Calu3 (cell line): ENCODE measurements around the gene PSMD6. TPM values are rescaled to one million over a fixed set of nuclear protein-coding genes. Genes with fewer than 3 reads are reported as not detected.

ENCODE experiments used
- BruUV-seq: library from RNA; stranded (reverse); fragments of 400-500 nt; replicated peaks from 2 replicates; lab custom pipeline; 2021; lab: Mats Ljungman, UMichigan
- CTCF ChIA-PET: fragments of 300-600 bp; sonication (Branson Sonifier 250); formaldehyde crosslinking; loops from one replicate; lab custom pipeline; 2022; ENCODE audit warnings: antibody characterized with exemption; lab: Charles Lee
- DNase-seq: peaks from one replicate; pipeline ENCODE4 v3.0.0; 2022
- H3K27ac Mint-ChIP-seq: one replicate; pipeline ENCODE4 v1.8.0; 2022; ENCODE audit warnings: mixed read lengths; ENCODE audit not compliant: unreplicated experiment
- H3K27me3 Mint-ChIP-seq: one replicate; pipeline ENCODE4 v1.8.0; 2022; ENCODE audit warnings: mixed read lengths; ENCODE audit not compliant: unreplicated experiment
- H3K36me3 Mint-ChIP-seq: one replicate; pipeline ENCODE4 v1.8.0; 2022; ENCODE audit warnings: mild to moderate bottlenecking, moderate library complexity, mixed read lengths; ENCODE audit not compliant: insufficient read depth, unreplicated experiment
- H3K4me1 Mint-ChIP-seq: one replicate; pipeline ENCODE4 v1.8.0; 2022; ENCODE audit warnings: mild to moderate bottlenecking, low read depth, mixed read lengths; ENCODE audit not compliant: unreplicated experiment
- H3K4me3 Mint-ChIP-seq: one replicate; pipeline ENCODE4 v1.8.0; 2022; ENCODE audit warnings: mild to moderate bottlenecking, low read depth, moderate library complexity, mixed read lengths; ENCODE audit not compliant: unreplicated experiment
- H3K9me3 Mint-ChIP-seq: one replicate; pipeline ENCODE4 v1.8.0; 2022; ENCODE audit warnings: low read depth, mixed read lengths; ENCODE audit not compliant: unreplicated experiment
- intact Hi-C: fragments of 100-400 bp; cut with micrococcal nuclease; formaldehyde crosslinking; loops from one replicate; pipeline ENCODE4 v1.10.0; 2022; ENCODE audit not compliant: unreplicated experiment
- total RNA-seq: library from RNA; stranded (reverse); gene quantifications from 2 replicates; pipeline ENCODE4 v1.2.3, GENCODE V29; 2022
- TF ChIP-seq, protein P1 (sequence below): fragments of 200-600 bp; IDR thresholded peaks from one replicate; pipeline ENCODE4 v1.8.0; 2022; ENCODE audit warnings: antibody characterized with exemption; ENCODE audit not compliant: unreplicated experiment

The PSMD6 gene
- total RNA-seq, 1 experiment from 2014 or later = 73.3 TPM

DNA sequence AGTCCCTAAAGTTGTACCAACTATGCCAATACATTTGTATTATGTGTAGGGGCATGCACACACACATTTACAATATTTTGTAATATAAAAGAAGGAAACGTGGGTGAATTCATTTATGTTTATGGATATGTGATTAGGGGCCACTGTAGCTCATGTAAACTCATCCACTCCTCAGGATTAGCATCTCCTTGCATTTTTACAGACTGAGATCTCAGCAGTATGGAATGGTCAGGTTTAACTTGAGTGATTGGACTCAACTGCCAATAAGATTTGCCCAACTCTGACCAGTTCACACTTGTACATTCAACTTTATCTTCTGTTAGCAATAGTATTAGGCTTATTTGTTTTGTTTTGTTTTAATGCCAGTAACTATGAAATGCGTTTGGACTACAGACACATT lies 36.5 kb downstream of the PSMD6 start:
- Mint-ChIP-seq H3K4me3 (no peak overlapping the region), H3K27ac (no peak overlapping the region), H3K9me3 (no peaks in the 10 kb centered on the region), H3K36me3 (peaks cover 14% of the 10 kb centered on the region), H3K27me3 (no peaks in the 10 kb centered on the region), H3K4me1 (no peaks in the 10 kb centered on the region)
- BruUV-seq = no TSS peak
- DNase-seq = no peak
- CTCF ChIA-PET = no interaction called here
- TF ChIP-seq, protein P1, sequence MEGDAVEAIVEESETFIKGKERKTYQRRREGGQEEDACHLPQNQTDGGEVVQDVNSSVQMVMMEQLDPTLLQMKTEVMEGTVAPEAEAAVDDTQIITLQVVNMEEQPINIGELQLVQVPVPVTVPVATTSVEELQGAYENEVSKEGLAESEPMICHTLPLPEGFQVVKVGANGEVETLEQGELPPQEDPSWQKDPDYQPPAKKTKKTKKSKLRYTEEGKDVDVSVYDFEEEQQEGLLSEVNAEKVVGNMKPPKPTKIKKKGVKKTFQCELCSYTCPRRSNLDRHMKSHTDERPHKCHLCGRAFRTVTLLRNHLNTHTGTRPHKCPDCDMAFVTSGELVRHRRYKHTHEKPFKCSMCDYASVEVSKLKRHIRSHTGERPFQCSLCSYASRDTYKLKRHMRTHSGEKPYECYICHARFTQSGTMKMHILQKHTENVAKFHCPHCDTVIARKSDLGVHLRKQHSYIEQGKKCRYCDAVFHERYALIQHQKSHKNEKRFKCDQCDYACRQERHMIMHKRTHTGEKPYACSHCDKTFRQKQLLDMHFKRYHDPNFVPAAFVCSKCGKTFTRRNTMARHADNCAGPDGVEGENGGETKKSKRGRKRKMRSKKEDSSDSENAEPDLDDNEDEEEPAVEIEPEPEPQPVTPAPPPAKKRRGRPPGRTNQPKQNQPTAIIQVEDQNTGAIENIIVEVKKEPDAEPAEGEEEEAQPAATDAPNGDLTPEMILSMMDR = no peak
- intact Hi-C loops = no loop called here

DNA sequence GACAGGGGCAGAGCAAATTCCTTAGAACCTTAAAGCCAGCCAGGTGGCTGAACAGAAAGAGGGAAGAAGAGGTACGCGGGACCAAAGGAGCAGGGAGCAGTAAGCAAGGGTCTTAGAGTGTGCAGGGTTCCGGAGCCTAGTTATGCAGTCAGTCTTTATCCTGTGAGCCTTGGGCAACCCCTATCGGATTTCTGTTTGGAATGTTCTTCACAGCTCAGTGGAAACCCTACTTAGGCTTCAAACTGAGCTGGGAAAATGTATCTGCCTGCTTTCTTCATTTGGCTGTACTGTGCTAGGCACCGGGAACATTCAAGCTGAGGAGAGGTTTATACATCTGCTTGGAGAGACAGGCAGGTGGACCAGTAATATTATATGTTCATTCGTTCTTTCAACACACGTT lies 37.1 kb downstream of the PSMD6 start:
- Mint-ChIP-seq H3K36me3 (peaks cover 11% of the 10 kb centered on the region), H3K9me3 (no peaks in the 10 kb centered on the region), H3K4me1 (no peaks in the 10 kb centered on the region), H3K4me3 (no peak overlapping the region), H3K27me3 (no peaks in the 10 kb centered on the region), H3K27ac (no peak overlapping the region)
- no peak for DNase-seq
- CTCF ChIA-PET = no interaction called here
- TF ChIP-seq, protein P1 = no peak
- no TSS peak for BruUV-seq
- intact Hi-C loops = no loop called here

DNA sequence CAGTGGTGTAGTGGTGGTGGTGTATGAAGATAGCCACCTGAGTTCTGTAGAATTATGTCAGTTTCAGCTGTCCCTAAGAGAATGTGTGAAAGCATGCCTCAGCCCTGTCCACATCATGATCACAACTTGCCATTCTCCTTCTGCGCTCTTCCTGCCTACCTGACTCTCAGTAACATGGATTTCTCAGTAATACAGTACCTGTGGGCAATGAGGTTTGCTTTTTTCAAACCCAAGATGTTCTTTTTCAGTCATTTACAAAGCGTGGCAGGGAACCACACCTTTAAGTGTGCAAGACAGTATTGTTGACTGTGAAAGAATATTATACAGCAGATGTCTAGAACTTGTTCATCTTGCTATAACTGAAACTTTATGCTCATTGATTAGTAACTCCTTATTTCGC lies 38.9 kb downstream of the PSMD6 start:
- Mint-ChIP-seq H3K4me1 (peaks cover under 1% of the 10 kb centered on the region), H3K9me3 (no peaks in the 10 kb centered on the region)
- CTCF ChIA-PET = no interaction called here

DNA sequence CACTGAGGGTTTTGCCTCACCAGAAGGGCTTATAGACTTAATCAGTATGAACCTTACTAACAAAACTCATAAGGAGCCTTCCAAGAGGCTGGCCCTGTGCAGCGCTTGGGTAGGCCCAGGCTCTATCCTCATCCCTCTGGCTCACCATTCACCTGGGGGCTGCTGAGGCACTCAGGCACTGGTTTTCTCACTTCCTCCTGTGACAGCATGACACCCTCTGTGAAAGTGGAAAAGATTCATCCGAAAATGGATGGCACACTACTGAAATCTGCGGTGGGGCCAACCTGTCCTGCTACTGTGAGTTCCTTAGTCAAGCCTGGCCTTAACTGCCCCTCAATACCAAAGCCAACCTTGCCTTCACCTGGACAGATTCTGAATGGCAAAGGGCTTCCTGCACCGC lies 41.3 kb downstream of the PSMD6 start:
- CTCF ChIA-PET = no interaction called here
- Mint-ChIP-seq H3K36me3 (peaks cover 10% of the 10 kb centered on the region), H3K27ac (no peak overlapping the region), H3K4me1 (peaks cover 15% of the 10 kb centered on the region), H3K4me3 (no peak overlapping the region), H3K9me3 (no peaks in the 10 kb centered on the region), H3K27me3 (no peaks in the 10 kb centered on the region)
- TF ChIP-seq, protein P1 = no peak
- intact Hi-C loops = no loop called here
- no TSS peak for BruUV-seq
- DNase-seq = no peak

More for the DNA sequence above, 38.9 kb downstream of the PSMD6 start:
- TF ChIP-seq, protein P1 = no peak
- Mint-ChIP-seq H3K27me3 (no peaks in the 10 kb centered on the region), H3K27ac (no peak overlapping the region), H3K4me3 (no peak overlapping the region), H3K36me3 (peaks cover 10% of the 10 kb centered on the region)
- BruUV-seq = no TSS peak
- DNase-seq = no peak
- intact Hi-C loops = no loop called here
